ENCODE data around the gene GHDC. TPM values are rescaled to one million over a fixed set of nuclear protein-coding genes. Genes with fewer than 3 reads are reported as not detected.

Gene GHDC
- total and polyA plus RNA-seq, 2 of the 8 experiments (the other 6 are each of a cell fraction or from before 2014, with no cell fraction given), result 7.4 to 8.1 TPM

- TF ChIP-seq CTCF (IDR thresholded peaks at IDR 0.05; ENCODE audit: control extremely low read depth in 1 of 3, insufficient read depth in 1 of 3, low read depth in 1 of 3, low read length in 3 of 3) (no peak), SUZ12 (IDR thresholded peaks at IDR 0.05; ENCODE audit: low read length) (no peak), KDM5A (IDR thresholded peaks at IDR 0.05; ENCODE audit: low read length) (no peak), KDM4A (IDR thresholded peaks at IDR 0.05; ENCODE audit: low read depth, low read length, severe bottlenecking) (no peak), USF2 (IDR thresholded peaks at IDR 0.05; ENCODE audit: low read length) (no peak), POLR2A (IDR thresholded peaks at IDR 0.05; ENCODE audit: control extremely low read depth in 1 of 2, low read depth in 2 of 2, low read length in 2 of 2) (no peak), RAD21 (IDR thresholded peaks at IDR 0.05 in 1 of 2, conservative IDR thresholded peaks at IDR 0.05 in 1 of 2; ENCODE audit: low read depth in 2 of 2, low read length in 2 of 2) (no peak), TBP (IDR thresholded peaks at IDR 0.05; ENCODE audit: low read depth, low read length) (no peak), CHD1 (IDR thresholded peaks at IDR 0.05; ENCODE audit: low read depth, low read length) (no peak), PHF8 (conservative IDR thresholded peaks at IDR 0.05; ENCODE audit: low read depth, low read length) (no peak)
These were observed 5.3 kb downstream of the GHDC start (continued) for GRCh38 chr17:42188749-42189650.
